OCI-M2 (cell line): ENCODE results near the gene SPOCK1.

Source experiments
- DNase-seq: peaks from one replicate; lab custom pipeline; 2025; ENCODE audit not compliant: unreplicated experiment; lab: John Stamatoyannopoulos, UW

SPOCK1 gene

GRCh38 chr5:137366526-137366925 is 132.6 kb downstream of the SPOCK1 start:
- DNase-seq, result no peak

DNA sequence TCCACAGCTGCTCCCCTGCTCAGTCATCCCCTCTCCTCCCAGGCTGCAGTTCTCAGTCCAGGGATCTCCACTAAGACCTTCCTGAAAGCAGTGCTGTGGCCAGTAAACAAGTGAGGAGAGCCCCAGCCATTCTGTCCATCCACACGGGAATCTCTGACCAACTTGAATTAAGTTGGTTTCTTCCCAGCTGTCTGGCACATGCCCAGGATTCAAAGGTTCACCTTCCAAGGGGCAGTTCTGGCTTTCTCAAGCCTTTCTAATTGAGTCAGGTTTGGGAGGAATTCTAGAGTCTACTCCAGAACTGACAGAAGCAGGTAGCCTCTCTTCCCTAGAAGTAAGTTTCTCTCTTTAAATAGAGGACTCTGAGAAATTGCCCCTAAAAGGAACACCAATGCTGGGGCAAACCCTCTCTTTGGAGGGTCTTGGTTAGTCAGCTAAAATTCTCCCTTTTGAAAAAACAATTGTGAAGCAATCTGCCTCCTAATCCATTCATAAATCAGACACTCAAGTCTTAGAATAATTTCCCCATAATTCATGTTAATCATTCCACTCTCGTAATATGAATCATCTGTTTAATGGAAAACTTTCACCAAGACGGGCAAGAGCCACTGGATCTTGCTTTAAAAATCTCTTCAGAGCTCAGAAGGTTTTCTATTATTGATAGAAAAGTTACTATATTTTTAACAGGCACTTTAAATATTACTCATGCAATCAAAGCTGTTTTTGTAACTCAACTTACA is 133.8 kb downstream of the SPOCK1 start:
- no peak for DNase-seq

- no peak for DNase-seq
Measured at GRCh38 chr5:137361280-137361679, 137.8 kb downstream of the SPOCK1 start.

DNA sequence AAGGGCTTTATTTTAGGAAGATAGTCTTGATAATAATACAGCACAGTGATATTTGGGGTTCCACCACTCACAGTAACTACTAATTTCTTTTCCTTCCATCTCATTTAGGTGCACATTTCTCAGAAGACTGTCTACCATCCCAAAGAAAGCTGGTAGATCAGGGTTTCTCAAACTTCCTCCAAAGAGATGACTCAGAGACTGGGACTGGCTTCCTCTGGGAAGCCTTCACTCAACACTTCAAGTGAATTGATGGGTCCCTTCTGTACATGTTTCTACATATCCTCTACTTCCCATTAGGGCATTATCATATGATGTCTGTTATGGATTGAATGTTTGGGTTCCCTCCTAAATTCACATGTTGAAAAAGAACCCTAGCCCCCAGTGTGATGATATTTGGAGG is 138.5 kb downstream of the SPOCK1 start:
- DNase-seq, result no peak

DNA sequence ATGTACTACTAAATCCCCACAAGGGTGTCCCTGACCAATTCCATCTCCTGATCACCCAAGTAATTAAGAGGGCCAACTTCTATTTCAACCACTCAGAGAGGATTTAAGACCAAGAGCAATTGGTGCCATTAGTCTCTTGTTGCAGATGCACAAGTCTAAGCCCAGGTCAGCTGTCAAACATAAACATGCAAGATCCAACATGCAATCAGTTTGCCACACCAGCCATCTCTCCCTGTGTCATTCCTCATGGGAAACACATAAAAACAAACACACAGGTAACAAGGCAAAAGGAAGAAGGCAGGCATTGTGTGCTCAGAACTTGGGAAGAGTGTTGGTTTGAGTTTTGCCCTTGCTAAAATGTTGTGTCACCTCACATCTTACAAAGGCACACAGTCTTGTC is 139.2 kb downstream of the SPOCK1 start:
- DNase-seq, result no peak

GRCh38 chr5:137357436-137357835 is 141.7 kb downstream of the SPOCK1 start:
- no peak for DNase-seq

DNA sequence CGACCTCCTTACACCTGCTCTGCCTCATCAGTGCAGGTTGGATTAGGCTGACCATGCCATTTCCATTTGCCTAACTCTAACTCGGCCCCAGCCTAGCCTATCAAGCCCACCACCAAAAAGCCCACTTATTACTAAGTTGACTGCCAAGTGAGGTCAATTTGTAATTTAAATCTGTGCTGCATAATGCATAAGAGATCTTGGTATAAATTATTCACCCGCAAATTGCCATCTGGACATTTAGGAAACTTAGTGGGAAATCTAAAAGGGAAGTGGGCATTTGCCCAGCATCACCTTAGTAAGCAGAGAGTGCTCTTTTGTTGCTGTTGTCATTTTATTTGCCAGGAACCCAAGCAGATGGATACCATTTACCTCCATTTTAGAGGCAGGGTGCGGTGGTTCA is 143.0 kb downstream of the SPOCK1 start:
- DNase-seq, result no peak

GRCh38 chr5:137355708-137356107 is 143.4 kb downstream of the SPOCK1 start:
- no peak for DNase-seq

- no peak for DNase-seq
Measured at GRCh38 chr5:137352095-137352494, 147.0 kb downstream of the SPOCK1 start.

DNA sequence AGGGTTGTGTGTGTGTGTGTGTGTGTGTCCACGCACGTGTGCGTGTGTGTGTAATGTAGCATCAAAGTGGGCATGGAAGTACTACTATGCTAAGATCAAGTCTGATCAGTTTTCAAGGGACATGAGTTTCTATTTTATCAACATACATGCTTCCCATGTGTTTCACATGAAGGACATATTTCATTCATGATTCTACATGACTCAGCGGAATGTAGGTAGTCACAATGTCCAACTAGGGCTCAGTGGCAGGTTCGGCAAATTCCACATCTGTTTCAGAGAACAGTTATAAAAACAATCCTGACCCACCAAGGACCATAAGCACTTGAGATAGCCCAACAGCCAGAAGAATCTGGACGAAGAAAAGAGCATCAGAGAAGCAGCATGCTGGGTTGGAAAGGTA is 148.3 kb downstream of the SPOCK1 start:
- no peak for DNase-seq

DNA sequence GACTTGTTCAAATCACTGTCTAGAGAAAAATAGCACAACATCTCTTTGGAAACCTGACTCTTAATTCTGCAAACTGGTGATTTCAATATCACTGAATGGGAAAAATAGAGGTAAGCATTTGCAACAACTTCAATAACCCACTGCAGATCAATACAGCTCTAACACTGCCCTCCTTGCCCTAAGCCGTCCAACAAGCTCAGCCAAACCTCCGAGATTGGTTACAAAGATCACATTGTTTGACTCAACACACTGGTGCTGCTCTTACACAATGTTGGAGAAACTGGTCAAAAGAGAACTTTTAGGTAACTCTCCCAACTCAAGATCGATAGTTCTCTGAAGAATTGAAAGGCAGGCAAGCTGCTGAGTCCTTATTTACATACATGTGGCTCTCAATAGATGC is 150.4 kb downstream of the SPOCK1 start:
- no peak for DNase-seq

- no peak for DNase-seq
Measured at GRCh38 chr5:137347865-137348264, 151.3 kb downstream of the SPOCK1 start.

DNA sequence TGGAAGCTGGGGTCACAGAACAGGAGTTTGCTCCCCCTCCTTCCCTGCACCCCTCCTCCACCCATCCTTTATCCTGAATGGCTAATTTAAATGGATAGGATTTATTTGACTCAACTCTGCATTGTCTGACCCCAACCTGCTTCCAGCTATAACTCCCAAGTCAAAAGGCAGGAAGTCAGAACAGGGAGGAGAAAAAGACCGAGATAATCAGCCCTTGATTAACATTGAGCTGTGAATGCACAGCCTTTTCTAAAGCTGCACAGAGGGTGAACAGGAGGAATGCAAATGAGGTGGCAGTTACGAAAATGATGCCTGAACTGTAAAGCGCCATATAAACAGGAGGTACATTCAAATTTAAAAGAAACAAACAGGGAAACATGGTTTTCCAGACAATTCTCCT is 152.8 kb downstream of the SPOCK1 start:
- DNase-seq, result no peak

DNA sequence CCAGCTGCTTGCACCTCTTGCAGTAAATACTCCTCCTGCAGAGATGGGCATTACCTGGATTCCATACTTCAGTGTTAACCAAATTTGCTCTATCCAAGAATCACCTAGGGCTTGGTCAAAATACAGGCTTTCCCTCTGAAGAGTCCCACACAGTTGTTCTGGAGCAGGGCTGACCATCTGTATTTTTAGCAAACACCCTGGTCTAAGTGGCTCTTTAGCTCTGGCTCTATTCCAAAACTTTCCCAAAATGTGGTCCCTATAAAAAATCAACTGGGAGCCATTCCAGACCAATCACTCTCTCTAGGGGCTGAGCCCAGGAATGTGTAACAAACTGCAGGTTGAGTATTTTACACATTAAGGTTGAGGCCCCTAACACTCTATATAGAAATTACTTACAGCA is 153.7 kb downstream of the SPOCK1 start:
- DNase-seq, result no peak

GRCh38 chr5:137344723-137345322 is 154.3 kb downstream of the SPOCK1 start:
- DNase-seq, result no peak

- DNase-seq, result no peak
Measured at GRCh38 chr5:137344021-137344420, 155.1 kb downstream of the SPOCK1 start.

DNA sequence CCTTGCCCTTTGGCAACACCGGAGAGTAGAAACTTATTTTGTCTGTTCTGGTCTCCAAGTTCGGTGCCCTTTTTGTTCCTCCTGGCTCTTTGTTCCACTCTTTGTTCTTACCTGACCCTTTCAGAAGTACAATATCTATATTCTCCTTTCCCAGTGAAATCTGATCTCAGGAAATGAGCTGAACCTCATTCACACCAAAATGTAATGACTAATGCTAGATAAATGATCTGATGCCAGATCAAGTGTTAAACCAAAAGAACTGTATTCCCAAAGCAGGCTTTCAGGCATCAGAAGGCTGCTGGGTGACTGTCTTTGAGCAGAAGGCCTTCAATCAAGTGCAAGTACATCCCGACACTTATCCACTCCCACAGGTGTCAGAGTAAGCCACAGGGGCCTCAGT is 156.4 kb downstream of the SPOCK1 start:
- no peak for DNase-seq

- no peak for DNase-seq
Measured at GRCh38 chr5:137341831-137342230, 157.3 kb downstream of the SPOCK1 start.

DNA sequence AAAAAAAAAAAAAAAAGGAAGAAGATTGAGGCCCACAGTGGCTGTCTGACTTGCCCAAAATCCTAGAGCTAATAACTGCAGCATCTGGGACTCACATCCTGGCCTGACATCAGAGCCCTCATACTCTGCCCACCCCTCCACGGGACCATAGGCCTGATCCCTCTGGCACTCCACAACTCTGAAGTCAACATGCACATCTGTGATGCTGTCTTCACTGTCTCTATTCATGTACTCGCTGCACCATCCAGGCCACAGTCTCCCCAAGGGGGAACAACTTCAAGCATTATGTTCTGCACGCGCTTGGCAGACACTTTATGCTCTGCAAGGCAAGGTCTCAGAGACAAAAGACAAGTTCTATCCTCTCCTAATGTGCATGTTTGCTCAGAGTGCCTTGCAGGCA is 158.2 kb downstream of the SPOCK1 start:
- DNase-seq, result no peak

DNA sequence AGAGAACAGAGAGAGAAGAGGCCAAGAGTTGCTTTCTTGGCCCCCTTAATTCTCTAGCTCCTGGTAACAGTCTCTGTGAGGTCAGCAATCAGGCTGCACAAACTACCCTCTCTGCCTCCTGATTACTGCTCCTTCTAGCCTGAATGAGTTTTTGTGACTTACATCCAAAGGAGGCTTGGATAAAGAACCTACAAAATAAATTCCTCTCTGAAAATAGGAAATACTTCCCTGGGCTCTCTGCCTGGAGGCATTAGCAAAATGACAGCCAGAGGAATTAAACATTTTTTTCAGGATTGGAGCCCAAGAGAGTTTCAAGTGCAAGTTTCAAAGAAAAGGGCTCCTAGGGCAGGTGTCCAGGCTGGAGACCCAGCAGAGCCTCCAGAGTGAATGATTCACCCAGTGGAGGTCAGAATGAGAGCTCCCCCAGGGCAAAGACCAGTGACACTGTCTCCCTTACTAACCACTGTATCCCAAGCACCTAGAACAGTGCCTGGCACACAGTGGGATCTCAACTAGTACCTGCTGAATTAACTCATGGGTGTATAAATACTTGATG is 162.5 kb downstream of the SPOCK1 start:
- DNase-seq, result no peak

GRCh38 chr5:137336161-137336560 is 163.0 kb downstream of the SPOCK1 start:
- no peak for DNase-seq

- no peak for DNase-seq
Measured at GRCh38 chr5:137335493-137335892, 163.6 kb downstream of the SPOCK1 start.

- DNase-seq, result no peak
Measured at GRCh38 chr5:137333928-137334327, 165.2 kb downstream of the SPOCK1 start.
